Vagina (tissue), 2 donors: ENCODE data around the gene MIPEP.

Experiments used
- CTCF ChIP-seq, 3 experiments: fragments of 450-650 bp in 2 of 3; fragments of 200-600 bp in 1 of 3; sonication (generic) in 1 of 3; IDR thresholded peaks; one replicate each; pipeline ENCODE4 v1.5.1; 2017 to 2019; ENCODE audit warnings: antibody characterized with exemption in 3 of 3, mild to moderate bottlenecking in 2 of 3, moderate library complexity in 2 of 3
- POLR2AphosphoS5 ChIP-seq, 2 donors: sonication (generic); formaldehyde crosslinking; IDR thresholded peaks; one replicate each; pipeline ENCODE4 v1.9.0; 2017; ENCODE audit warnings: antibody characterized with exemption in 2 of 2, mild to moderate bottlenecking in 2 of 2, low read depth in 1 of 2; ENCODE audit not compliant: insufficient read depth in 1 of 2

DNA sequence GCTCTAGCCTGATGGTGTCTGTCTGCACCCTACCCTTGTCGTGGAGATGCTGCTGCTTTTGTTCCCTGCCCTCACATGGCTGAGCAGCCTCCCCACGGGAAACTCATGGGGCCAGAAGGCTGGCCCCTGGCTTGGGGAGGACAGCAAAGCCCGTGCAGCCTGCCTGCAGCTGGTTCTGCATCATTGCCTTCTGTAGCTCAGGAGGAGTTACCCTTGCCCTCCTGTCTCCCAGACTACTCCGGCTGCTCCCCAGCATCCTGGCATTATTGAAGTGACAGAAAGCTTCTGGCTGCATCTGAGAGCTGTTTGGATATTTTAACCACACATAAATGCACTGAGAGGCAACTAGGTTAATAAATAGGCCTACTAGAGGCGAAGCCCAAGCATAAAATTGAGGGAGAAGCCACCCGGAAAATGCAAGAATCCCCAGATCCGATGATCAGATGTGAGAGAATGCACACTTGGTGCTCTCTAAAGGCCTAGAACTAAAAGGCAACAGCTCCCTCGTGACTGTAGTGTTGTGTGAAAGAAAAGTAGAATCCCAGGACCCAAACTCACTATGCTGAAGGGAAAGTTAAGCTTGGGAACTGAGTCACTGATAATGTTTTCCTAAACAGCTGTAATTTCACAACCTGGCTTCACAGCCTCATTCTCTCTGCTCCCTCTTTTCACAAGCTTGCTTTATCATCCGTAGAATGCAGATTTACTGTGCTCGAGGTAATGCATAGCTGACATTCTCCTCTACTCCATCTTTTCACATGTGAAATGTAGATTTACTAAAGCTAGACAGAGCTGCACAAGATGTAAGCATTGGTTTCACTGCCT, 208.1 kb downstream of the MIPEP start:
- no peak for TF ChIP-seq CTCF (IDR thresholded peaks at IDR 0.05)
- TF ChIP-seq POLR2AphosphoS5 (IDR thresholded peaks at IDR 0.05; ENCODE audit: insufficient read depth in 1 of 2, low read depth in 1 of 2), result no peak
